Measurements from ENCODE around the gene HADHA. TPM values are rescaled to one million over a fixed set of nuclear protein-coding genes. Genes with fewer than 3 reads are reported as not detected.

HADHA gene
- total RNA-seq, 1 donor from 2014 or later, result 139 TPM

DNA sequence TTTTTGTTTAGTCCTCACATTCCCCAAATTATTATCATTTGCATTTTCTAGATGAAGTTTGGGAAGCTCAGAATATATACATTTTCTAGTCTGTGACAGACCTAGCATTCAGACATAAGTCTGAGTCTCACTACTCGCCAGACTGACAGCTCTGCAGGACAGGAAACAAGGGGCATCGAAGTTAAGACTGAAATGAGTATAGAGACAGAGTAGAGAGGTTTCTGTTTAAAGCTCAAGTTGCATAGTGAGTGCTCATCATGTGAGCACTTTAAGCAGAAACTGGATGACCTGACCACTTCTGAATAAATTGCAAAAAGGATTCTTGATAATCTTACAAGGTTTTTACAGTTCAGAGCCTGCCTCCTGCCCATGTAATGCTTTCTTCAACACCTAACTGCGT, 1.4 kb upstream of the HADHA start:
- peak overlapping the region; percentile 99 for H3K27ac Mint-ChIP-seq (ENCODE audit: unreplicated experiment)
- Histone ChIP-seq H3K4me1 (ENCODE audit: insufficient read depth, low read length) (peaks cover 19% of the 10 kb centered on the region), H3K4me2 (ENCODE audit: low read length) (peak overlapping the region; percentile 93), H3K27me3 (ENCODE audit: insufficient read depth, low read length) (no peaks in the 10 kb centered on the region), H3K9ac (ENCODE audit: low read length) (peak overlapping the region; percentile 95), H4K20me1 (ENCODE audit: insufficient read depth, low read length) (peaks cover 49% of the 10 kb centered on the region), H3K9me3 (ENCODE audit: insufficient read depth, low read depth, low read length) (no peaks in the 10 kb centered on the region), H3K27ac (ENCODE audit: low read depth, low read length) (no peak overlapping the region), H3K79me2 (ENCODE audit: insufficient read depth, low read length) (peaks cover 97% of the 10 kb centered on the region), H3K36me3 (ENCODE audit: insufficient read depth, low read length) (no peaks in the 10 kb centered on the region), H3K4me3 (ENCODE audit: insufficient read depth, low read depth, low read length) (peak overlapping the region; percentile 89), H2AFZ (ENCODE audit: low read depth, low read length) (peak overlapping the region; percentile 91)
- H3K4me3 Mint-ChIP-seq (ENCODE audit: unreplicated experiment), result peak overlapping the region; percentile 96
- DNase-seq (ENCODE audit: low read depth), result peak; percentile 10
- TF ChIP-seq EZH2 (IDR thresholded peaks at IDR 0.05; ENCODE audit: insufficient read depth, low read length) (no peak), CTCF (IDR thresholded peaks at IDR 0.05; ENCODE audit: insufficient read depth, low read depth, low read length) (no peak)
- H3K27me3 Mint-ChIP-seq (ENCODE audit: low read depth, unreplicated experiment), result no peaks in the 10 kb centered on the region
- H3K9me3 Mint-ChIP-seq (ENCODE audit: unreplicated experiment), result no peaks in the 10 kb centered on the region
- no peak for FAIRE-seq
- H3K36me3 Mint-ChIP-seq (ENCODE audit: low read depth, unreplicated experiment), result no peaks in the 10 kb centered on the region
- peaks cover 21% of the 10 kb centered on the region for H3K4me1 Mint-ChIP-seq (ENCODE audit: low read depth, unreplicated experiment)

DNA sequence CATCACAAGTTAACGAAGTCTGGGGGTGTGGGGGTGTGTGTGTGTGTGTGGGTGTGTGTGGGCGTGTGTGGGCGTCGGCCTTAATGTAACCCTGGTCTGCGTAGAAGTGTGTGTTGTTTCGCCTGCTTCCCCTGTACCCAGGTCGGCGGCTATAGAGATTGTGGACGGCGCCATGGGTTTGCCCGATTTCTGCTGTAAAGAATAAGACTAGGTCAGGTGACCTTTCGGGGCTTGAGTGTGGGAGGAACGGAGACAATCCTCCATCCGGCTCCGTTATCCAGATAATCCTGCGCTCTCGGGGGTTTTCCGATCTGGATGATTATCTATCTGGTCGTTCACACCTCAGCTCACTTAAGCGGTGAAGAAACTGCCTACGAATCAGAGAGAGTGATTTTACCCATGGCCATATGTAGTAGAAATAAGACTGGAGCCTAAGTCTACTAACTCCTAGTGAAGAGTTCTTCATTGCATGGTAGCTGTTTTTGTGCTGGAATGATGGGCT, 850 bp upstream of the HADHA start:
- peak overlapping the region; percentile 91 for H2AFZ ChIP-seq (ENCODE audit: low read depth, low read length)
- FAIRE-seq (no peak), DNase-seq (ENCODE audit: low read depth) (peak; percentile 16)
- H3K4me1 ChIP-seq (ENCODE audit: insufficient read depth, low read length), result peaks cover 19% of the 10 kb centered on the region
- peak overlapping the region; percentile 95 for H3K9ac ChIP-seq (ENCODE audit: low read length)
- peak overlapping the region; percentile 98 for H3K27ac ChIP-seq (ENCODE audit: low read depth, low read length)
- no peaks in the 10 kb centered on the region for H3K9me3 ChIP-seq (ENCODE audit: insufficient read depth, low read depth, low read length)
- TF ChIP-seq EZH2 (IDR thresholded peaks at IDR 0.05; ENCODE audit: insufficient read depth, low read length) (no peak), CTCF (IDR thresholded peaks at IDR 0.05; ENCODE audit: insufficient read depth, low read depth, low read length) (no peak)
- no peaks in the 10 kb centered on the region for H3K27me3 ChIP-seq (ENCODE audit: insufficient read depth, low read length)
- H3K36me3 ChIP-seq (ENCODE audit: insufficient read depth, low read length), result no peaks in the 10 kb centered on the region
- H3K4me3 ChIP-seq (ENCODE audit: insufficient read depth, low read depth, low read length), result peak overlapping the region; percentile 89
- no peaks in the 10 kb centered on the region for H3K9me3 Mint-ChIP-seq (ENCODE audit: unreplicated experiment)
- no peaks in the 10 kb centered on the region for H3K36me3 Mint-ChIP-seq (ENCODE audit: low read depth, unreplicated experiment)
- H3K79me2 ChIP-seq (ENCODE audit: insufficient read depth, low read length), result peaks cover 97% of the 10 kb centered on the region
- peaks cover 51% of the 10 kb centered on the region for H4K20me1 ChIP-seq (ENCODE audit: insufficient read depth, low read length)
- peak overlapping the region; percentile 96 for H3K4me3 Mint-ChIP-seq (ENCODE audit: unreplicated experiment)
- peak overlapping the region; percentile 93 for H3K4me2 ChIP-seq (ENCODE audit: low read length)
- peaks cover 24% of the 10 kb centered on the region for H3K4me1 Mint-ChIP-seq (ENCODE audit: low read depth, unreplicated experiment)
- peak overlapping the region; percentile 99 for H3K27ac Mint-ChIP-seq (ENCODE audit: unreplicated experiment)
- H3K27me3 Mint-ChIP-seq (ENCODE audit: low read depth, unreplicated experiment), result no peaks in the 10 kb centered on the region

Data from astrocyte (in vitro differentiated cells and primary cell).